IgD-negative memory B cell (primary cell): ENCODE results near the gene HPS4. TPM values are rescaled to one million over a fixed set of nuclear protein-coding genes. Genes with fewer than 3 reads are reported as not detected.

ENCODE experiments used
- H3K27ac Mint-ChIP-seq, 3 donors: one replicate each; pipeline ENCODE4 v1.8.0; 2020 to 2022; ENCODE audit warnings: mild to moderate bottlenecking in 3 of 3, mixed read lengths in 3 of 3, moderate library complexity in 1 of 3
- H3K27me3 Mint-ChIP-seq: one replicate; pipeline ENCODE4 v1.8.0; 2021; ENCODE audit warnings: mixed read lengths
- H3K36me3 Mint-ChIP-seq: one replicate; pipeline ENCODE4 v1.8.0; 2020; ENCODE audit warnings: mild to moderate bottlenecking, mixed read lengths
- H3K4me1 Mint-ChIP-seq, 3 donors: one replicate each; pipeline ENCODE4 v1.8.0; 2020 to 2022; ENCODE audit warnings: mixed read lengths in 3 of 3, mild to moderate bottlenecking in 1 of 3
- H3K4me3 Mint-ChIP-seq, 4 donors: one replicate each; pipeline ENCODE4 v1.8.0; 2020 to 2022; ENCODE audit warnings: mild to moderate bottlenecking in 4 of 4, mixed read lengths in 4 of 4, moderate library complexity in 3 of 4
- H3K9me3 Mint-ChIP-seq, 3 donors: one replicate each; pipeline ENCODE4 v1.8.0; 2020 to 2021; ENCODE audit warnings: mixed read lengths in 3 of 3, mild to moderate bottlenecking in 1 of 3
- polyA plus RNA-seq: library from polyadenylated mRNA; unstranded; fragments of 300-500 nt; fragmentation: Illumina TruSeq; gene quantifications from one replicate; pipeline ENCODE4 v1.2.3, GENCODE V29; 2021

HPS4 gene
- polyA plus RNA-seq, 1 donor from 2014 or later = 19.8 TPM

GRCh38 chr22:26484360-26484706, 750 bp upstream of the HPS4 start:
- Mint-ChIP-seq H3K4me1 (peaks cover 40 to 48% (median 42%) of the 10 kb centered on the region in 3 donors), H3K36me3 (peaks cover 1% of the 10 kb centered on the region), H3K27me3 (no peaks in the 10 kb centered on the region), H3K27ac (peak overlapping the region; percentile 95 to 98 (median 97)), H3K4me3 (peak overlapping the region; percentile 90 to 97 (median 94)), H3K9me3 (no peaks in the 10 kb centered on the region)

- H3K4me1 Mint-ChIP-seq = peaks cover 44 to 55% (median 45%) of the 10 kb centered on the region in 3 donors
- peak overlapping the region; percentile 95 to 98 (median 97) for H3K27ac Mint-ChIP-seq
- no peaks in the 10 kb centered on the region for H3K27me3 Mint-ChIP-seq
- peak overlapping the region; percentile 90 to 97 (median 94) for H3K4me3 Mint-ChIP-seq
- H3K9me3 Mint-ChIP-seq = no peaks in the 10 kb centered on the region
- H3K36me3 Mint-ChIP-seq = no peaks in the 10 kb centered on the region
These were observed 542 bp downstream of the HPS4 start for GRCh38 chr22:26483043-26483438.

GRCh38 chr22:26482161-26482560, 1.4 kb downstream of the HPS4 start:
- no peaks in the 10 kb centered on the region for H3K27me3 Mint-ChIP-seq
- peak overlapping the region; percentile 90 to 97 (median 94) for H3K4me3 Mint-ChIP-seq
- peak overlapping the region; percentile 95 to 98 (median 97) for H3K27ac Mint-ChIP-seq
- peaks cover 50 to 64% (median 51%) of the 10 kb centered on the region in 3 donors for H3K4me1 Mint-ChIP-seq
- peaks cover 3% of the 10 kb centered on the region for H3K36me3 Mint-ChIP-seq
- H3K9me3 Mint-ChIP-seq = no peaks in the 10 kb centered on the region

- peak overlapping the region; percentile 44 to 97 (median 82) for H3K4me3 Mint-ChIP-seq
- no peaks in the 10 kb centered on the region for H3K27me3 Mint-ChIP-seq
- peaks cover 50 to 65% (median 51%) of the 10 kb centered on the region in 3 donors for H3K4me1 Mint-ChIP-seq
- no peaks in the 10 kb centered on the region for H3K9me3 Mint-ChIP-seq
- peak overlapping the region; percentile 77 to 98 (median 95) for H3K27ac Mint-ChIP-seq
- peaks cover 6% of the 10 kb centered on the region for H3K36me3 Mint-ChIP-seq
These were observed 1.9 kb downstream of the HPS4 start for GRCh38 chr22:26481694-26482093.

- peaks cover 51 to 65% (median 52%) of the 10 kb centered on the region in 3 donors for H3K4me1 Mint-ChIP-seq
- H3K27ac Mint-ChIP-seq = peak overlapping the region in 2 of 3 donors; percentile 77 to 95
- peaks cover 8% of the 10 kb centered on the region for H3K36me3 Mint-ChIP-seq
- no peaks in the 10 kb centered on the region for H3K27me3 Mint-ChIP-seq
- H3K4me3 Mint-ChIP-seq = peak overlapping the region; percentile 28 to 97 (median 82)
- no peaks in the 10 kb centered on the region for H3K9me3 Mint-ChIP-seq
These were observed 2.4 kb downstream of the HPS4 start for GRCh38 chr22:26481112-26481693.

GRCh38 chr22:26480611-26480932, 3.0 kb downstream of the HPS4 start:
- peaks cover 8% of the 10 kb centered on the region for H3K36me3 Mint-ChIP-seq

GRCh38 chr22:26479792-26480610, 3.6 kb downstream of the HPS4 start:
- H3K9me3 Mint-ChIP-seq = no peaks in the 10 kb centered on the region
- peaks cover 8% of the 10 kb centered on the region for H3K36me3 Mint-ChIP-seq
- H3K4me3 Mint-ChIP-seq = peak overlapping the region; percentile 72 to 91 (median 84)
- peaks cover 50 to 59% (median 51%) of the 10 kb centered on the region in 3 donors for H3K4me1 Mint-ChIP-seq
- H3K27ac Mint-ChIP-seq = peak overlapping the region; percentile 80 to 95 (median 85)
- no peaks in the 10 kb centered on the region for H3K27me3 Mint-ChIP-seq

More at GRCh38 chr22:26480611-26480932, 3.0 kb downstream of the HPS4 start:
- Mint-ChIP-seq H3K9me3 (no peaks in the 10 kb centered on the region), H3K4me1 (peaks cover 51 to 63% (median 52%) of the 10 kb centered on the region in 3 donors), H3K27ac (peak overlapping the region; percentile 71 to 95 (median 75)), H3K4me3 (peak overlapping the region in 3 of 4 donors; percentile 71 to 91 (median 89)), H3K27me3 (no peaks in the 10 kb centered on the region)

GRCh38 chr22:26479043-26479791, 4.4 kb downstream of the HPS4 start:
- Mint-ChIP-seq H3K27ac (peak overlapping the region; percentile 80 to 95 (median 85)), H3K9me3 (no peaks in the 10 kb centered on the region), H3K4me1 (peaks cover 45 to 56% (median 47%) of the 10 kb centered on the region in 3 donors), H3K27me3 (no peaks in the 10 kb centered on the region), H3K36me3 (peaks cover 10% of the 10 kb centered on the region), H3K4me3 (peak overlapping the region; percentile 62 to 89 (median 76))

GRCh38 chr22:26477341-26477731, 6.2 kb downstream of the HPS4 start:
- Mint-ChIP-seq H3K36me3 (peaks cover 10% of the 10 kb centered on the region), H3K4me1 (peaks cover 34 to 47% (median 36%) of the 10 kb centered on the region in 3 donors), H3K4me3 (peak overlapping the region in 1 of 4 donors; percentile 46)

GRCh38 chr22:26476705-26477340, 6.8 kb downstream of the HPS4 start:
- H3K9me3 Mint-ChIP-seq = no peaks in the 10 kb centered on the region
- no peaks in the 10 kb centered on the region for H3K27me3 Mint-ChIP-seq
- peaks cover 28 to 41% (median 32%) of the 10 kb centered on the region in 3 donors for H3K4me1 Mint-ChIP-seq
- peak overlapping the region in 2 of 3 donors; percentile 44 to 65 for H3K27ac Mint-ChIP-seq
- peaks cover 10% of the 10 kb centered on the region for H3K36me3 Mint-ChIP-seq
- H3K4me3 Mint-ChIP-seq = peak overlapping the region in 1 of 4 donors; percentile 18

More at GRCh38 chr22:26477341-26477731, 6.2 kb downstream of the HPS4 start:
- H3K9me3 Mint-ChIP-seq = no peaks in the 10 kb centered on the region
- H3K27me3 Mint-ChIP-seq = no peaks in the 10 kb centered on the region
- peak overlapping the region in 1 of 3 donors; percentile 65 for H3K27ac Mint-ChIP-seq

- H3K27me3 Mint-ChIP-seq = no peaks in the 10 kb centered on the region
- peaks cover 11% of the 10 kb centered on the region for H3K36me3 Mint-ChIP-seq
- no peaks in the 10 kb centered on the region for H3K9me3 Mint-ChIP-seq
- peak overlapping the region in 1 of 4 donors; percentile 38 for H3K4me3 Mint-ChIP-seq
- H3K27ac Mint-ChIP-seq = no peak overlapping the region
- peaks cover 13 to 23% (median 16%) of the 10 kb centered on the region in 3 donors for H3K4me1 Mint-ChIP-seq
These were observed 8.9 kb downstream of the HPS4 start for GRCh38 chr22:26474682-26475081.

- Mint-ChIP-seq H3K27me3 (no peaks in the 10 kb centered on the region), H3K36me3 (peaks cover 9% of the 10 kb centered on the region), H3K4me3 (no peak overlapping the region), H3K27ac (no peak overlapping the region), H3K4me1 (peaks cover 0 to 3% (median under 1%) of the 10 kb centered on the region in 3 donors), H3K9me3 (no peaks in the 10 kb centered on the region)
These were observed 12.1 kb downstream of the HPS4 start for GRCh38 chr22:26471522-26471921.

GRCh38 chr22:26470807-26471206, 12.8 kb downstream of the HPS4 start:
- Mint-ChIP-seq H3K4me1 (peaks cover 0 to 3% (median 0%) of the 10 kb centered on the region in 3 donors), H3K27me3 (no peaks in the 10 kb centered on the region), H3K36me3 (peaks cover 9% of the 10 kb centered on the region), H3K4me3 (no peak overlapping the region), H3K9me3 (no peaks in the 10 kb centered on the region), H3K27ac (no peak overlapping the region)

- Mint-ChIP-seq H3K27ac (no peak overlapping the region), H3K9me3 (no peaks in the 10 kb centered on the region), H3K4me3 (no peak overlapping the region), H3K27me3 (no peaks in the 10 kb centered on the region), H3K36me3 (peaks cover 11% of the 10 kb centered on the region), H3K4me1 (no peaks in the 10 kb centered on the region)
These were observed 17.4 kb downstream of the HPS4 start for GRCh38 chr22:26466196-26466595.
